Hindlimb muscle (tissue), 1 donor: ENCODE results near the gene CADPS. TPM values are rescaled to one million over a fixed set of nuclear protein-coding genes. Genes with fewer than 3 reads are reported as not detected.

Source experiments
- DNase-seq: peaks from one replicate; pipeline ENCODE4 v3.0.0-alpha.2; 2013
- polyA plus RNA-seq: library from polyadenylated mRNA; unstranded; fragments of 120-200 nt; gene quantifications from one replicate; pipeline ENCODE4 v1.2.1, GENCODE V29; 2013; ENCODE audit not compliant: insufficient read length

Gene CADPS
- polyA plus RNA-seq, 1 donor, result 1.4 TPM

DNA sequence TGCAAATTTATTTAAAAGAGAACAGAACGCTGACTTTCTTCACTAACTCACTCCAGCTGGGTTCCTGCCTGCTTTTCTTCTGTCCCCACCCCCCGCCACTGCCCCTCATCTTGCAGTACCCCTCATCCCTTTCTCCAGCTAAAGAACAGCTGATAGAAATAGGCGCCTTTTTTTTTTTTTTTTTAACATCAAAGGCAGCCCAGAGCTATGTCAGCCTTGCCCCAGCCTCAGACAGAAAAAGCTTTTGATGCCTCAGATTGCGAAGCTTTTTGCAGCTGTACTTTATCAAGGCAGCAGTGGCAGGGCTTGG, 1.8 kb downstream of the CADPS start:
- DNase-seq, result no peak

GRCh38 chr3:62872318-62872717, 2.9 kb downstream of the CADPS start:
- DNase-seq, result no peak

DNA sequence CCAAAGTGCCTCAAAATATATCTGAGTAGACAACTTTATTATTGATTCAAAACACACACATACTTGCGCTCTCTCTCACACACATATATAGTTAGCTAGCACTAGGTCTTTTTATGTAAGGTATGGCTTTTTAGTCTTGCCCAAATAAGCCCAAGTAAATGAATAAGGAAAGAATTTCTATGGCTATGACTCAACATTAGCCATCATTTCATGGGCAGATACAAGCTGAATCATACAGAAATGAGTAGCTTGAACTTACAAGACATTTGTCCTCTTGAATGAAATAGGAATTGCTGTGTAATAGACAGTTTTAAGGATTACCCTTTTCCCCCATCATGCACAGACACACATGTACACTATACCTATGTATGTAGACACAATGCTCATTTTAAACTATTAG, 4.9 kb downstream of the CADPS start:
- DNase-seq, result no peak

DNA sequence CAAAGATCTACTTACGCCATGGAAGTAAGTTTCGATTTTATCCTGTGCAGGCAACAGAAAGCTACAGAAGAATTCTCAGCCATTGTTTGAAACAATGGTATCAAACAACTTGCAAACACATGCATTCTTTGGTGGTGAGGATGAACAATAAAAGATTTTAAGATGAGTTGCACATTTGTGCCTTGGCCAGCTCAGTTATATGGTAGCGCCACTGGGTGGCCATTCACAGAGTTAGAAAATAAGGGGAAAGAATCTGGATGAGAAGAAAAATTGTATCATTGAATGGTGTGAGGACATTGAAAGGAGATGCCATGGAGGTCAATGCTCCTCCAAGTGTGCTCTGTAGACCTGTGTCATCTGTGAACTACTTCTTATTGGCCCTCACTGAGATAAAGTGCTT, 11.6 kb downstream of the CADPS start:
- no peak for DNase-seq

- no peak for DNase-seq
Measured at GRCh38 chr3:62859203-62859791, 15.9 kb downstream of the CADPS start.

- no peak for DNase-seq
Measured at GRCh38 chr3:62845996-62846395, 29.2 kb downstream of the CADPS start.

DNA sequence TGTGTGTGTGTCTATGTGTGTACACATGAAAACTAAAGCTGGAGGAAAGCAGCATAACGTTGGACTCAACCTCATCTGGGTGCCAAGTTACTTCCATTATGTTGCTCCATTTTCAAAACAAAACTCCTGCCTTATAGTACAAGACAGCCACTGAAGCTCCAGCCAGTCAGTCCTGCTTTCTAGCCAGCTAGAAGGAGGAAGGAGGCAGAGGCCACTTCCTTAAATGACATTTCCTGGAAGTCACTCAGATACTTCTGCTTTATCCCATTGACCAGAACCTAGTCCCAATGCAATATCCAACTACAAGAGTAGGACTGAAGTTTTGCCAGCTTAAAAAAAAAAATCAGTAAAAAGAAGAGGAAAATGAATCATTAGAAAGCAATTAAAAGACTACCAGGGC, 31.7 kb downstream of the CADPS start:
- no peak for DNase-seq

DNA sequence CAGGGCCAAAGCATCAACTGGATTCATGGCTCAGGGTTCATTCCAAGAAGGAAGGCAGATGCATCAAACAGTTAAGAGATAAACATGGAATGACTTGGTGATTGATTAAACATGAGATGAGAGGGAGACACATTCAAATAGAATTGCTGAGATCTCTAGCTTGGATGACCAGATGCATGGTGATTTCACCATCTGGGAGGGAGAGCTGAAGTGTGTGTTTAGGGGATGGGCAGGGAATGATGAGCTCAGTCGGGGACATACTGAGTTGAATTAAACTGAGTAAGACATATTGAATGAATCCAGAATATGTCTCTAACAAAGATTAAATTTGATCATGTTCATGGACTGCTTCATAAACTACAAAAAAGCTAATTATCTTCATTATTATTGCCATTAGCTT, 35.5 kb downstream of the CADPS start:
- DNase-seq, result no peak

- DNase-seq, result no peak
Measured at GRCh38 chr3:62837145-62837787, 38.0 kb downstream of the CADPS start.

DNA sequence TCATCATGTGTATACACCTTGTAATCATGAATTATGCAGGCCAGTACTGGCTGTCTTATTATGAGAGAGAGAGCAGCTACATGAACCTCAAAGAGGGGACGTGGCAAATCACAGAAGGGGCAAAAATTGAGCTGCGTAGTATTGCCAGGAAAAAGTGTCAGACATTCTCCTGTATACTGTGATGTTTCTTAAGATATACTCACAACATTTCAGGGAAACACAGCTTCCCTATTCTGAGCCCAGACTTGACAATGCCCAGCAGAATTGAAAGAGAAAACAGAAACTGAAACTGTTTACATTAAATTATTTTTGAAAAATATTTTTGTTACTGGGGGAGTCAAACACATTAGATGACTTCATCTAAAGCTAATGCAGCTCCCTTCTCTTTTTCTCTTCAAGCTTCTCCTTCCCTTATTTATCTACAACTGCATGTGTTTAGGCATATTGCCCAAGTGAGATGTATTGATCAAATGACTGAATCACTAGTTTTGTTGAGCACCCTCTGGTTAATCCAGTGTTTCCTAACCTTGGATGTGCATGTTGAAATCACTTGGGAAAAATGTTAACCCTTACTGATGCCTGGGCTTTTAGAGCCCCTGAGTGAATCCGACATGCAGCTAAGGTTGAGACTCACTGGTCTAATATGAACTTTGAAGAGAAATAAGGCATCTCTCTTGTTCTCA, 39.5 kb downstream of the CADPS start:
- no peak for DNase-seq

DNA sequence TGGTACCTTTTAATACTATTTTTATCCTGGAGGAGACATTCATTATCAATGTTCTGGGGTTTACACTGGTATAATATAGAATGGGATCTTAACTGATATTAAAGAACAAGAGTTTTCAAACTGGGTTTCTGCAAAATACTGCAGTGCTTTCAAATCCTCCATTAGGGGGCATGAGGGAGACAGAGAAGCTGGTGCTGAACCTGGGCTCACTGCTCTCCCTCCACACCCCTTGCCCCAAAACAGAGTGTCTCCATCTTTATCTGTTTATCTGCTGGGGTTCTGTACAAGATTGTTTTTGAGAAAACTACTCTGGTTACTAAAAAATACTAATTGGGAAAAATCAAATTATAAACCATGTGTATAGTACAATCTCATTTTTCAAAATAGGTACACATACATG, 41.7 kb downstream of the CADPS start:
- DNase-seq, result no peak

- DNase-seq, result no peak
Measured at GRCh38 chr3:62832553-62832952, 42.7 kb downstream of the CADPS start.

- no peak for DNase-seq
Measured at GRCh38 chr3:62830727-62831322, 44.4 kb downstream of the CADPS start.

DNA sequence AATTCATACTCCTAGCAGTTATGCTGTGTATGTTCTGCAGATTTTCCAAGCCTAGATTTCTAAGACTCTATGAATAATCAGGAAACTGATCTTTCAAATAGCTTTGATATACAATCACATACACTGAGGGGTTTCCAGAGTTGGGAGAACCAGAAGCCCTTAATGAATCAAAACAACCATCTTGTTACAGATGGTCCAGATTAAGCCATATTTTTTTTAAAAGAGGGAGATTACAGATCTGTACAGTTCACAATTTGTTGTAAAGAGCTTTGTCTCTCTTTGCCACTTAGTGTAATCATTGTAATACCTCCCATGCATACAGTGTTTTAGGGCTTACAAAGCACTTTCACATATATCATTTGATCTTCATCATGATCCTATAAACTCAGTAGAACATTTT, 47.7 kb downstream of the CADPS start:
- DNase-seq, result no peak

GRCh38 chr3:62824965-62825592, 50.1 kb downstream of the CADPS start:
- DNase-seq, result no peak

GRCh38 chr3:62823461-62824050, 51.7 kb downstream of the CADPS start:
- DNase-seq, result no peak

DNA sequence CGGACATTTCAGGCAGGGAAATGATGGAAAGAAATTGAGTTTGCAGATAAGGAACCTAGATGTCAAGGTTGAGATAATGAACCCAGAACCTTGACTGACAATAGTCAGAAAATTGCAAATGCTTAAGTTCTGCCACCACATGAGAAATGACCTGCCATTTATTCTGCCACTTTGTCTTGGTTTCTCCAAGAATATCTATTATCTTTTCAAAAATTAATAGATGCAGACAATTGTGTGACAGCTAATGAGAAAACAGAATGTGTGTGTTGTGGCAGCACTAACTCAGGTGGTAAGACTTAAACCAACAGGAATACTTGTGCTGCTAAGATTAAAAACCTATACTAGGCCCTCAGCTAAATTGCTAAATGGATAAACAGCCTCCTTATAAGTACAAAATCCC, 52.3 kb downstream of the CADPS start:
- DNase-seq, result no peak

DNA sequence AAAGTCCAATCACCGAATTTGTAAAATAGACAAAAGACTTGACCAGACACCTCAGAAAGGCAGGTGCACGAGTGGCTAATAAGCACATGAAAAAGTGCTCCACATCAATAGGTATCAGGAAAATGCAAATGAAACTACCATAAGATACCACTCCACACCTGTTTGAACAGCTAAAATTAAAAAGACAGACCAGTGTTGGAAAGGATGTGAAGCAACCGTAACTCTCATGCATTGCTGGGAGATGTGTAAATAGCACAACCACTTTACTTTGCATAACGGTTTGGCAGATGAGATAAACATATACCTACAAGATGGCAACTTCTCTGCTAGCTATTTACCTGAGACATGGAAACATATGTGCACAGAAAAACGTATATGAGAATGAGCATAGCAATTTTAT, 56.9 kb downstream of the CADPS start:
- no peak for DNase-seq

DNA sequence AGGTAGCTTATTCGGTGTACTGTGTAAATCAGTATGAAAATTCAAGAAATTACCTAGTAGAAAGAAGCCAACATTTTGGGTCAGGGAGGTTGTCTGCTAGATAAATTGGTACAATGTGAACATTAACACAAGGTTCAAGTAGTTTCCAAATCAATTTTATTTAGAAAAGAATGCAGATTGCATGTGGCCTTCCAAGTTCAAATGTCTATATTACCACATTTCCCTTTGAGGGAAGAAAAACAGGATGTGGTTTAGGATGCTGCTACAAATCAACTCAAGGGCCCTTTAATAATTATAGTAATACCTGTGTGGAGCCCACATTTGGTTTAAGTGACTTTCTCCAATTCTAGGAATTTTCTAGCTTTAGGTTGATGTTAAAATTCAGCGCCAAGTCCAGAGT, 57.5 kb downstream of the CADPS start:
- no peak for DNase-seq

GRCh38 chr3:62815981-62816380, 59.2 kb downstream of the CADPS start:
- DNase-seq, result no peak

- DNase-seq, result no peak
Measured at GRCh38 chr3:62812631-62813030, 62.6 kb downstream of the CADPS start.

DNA sequence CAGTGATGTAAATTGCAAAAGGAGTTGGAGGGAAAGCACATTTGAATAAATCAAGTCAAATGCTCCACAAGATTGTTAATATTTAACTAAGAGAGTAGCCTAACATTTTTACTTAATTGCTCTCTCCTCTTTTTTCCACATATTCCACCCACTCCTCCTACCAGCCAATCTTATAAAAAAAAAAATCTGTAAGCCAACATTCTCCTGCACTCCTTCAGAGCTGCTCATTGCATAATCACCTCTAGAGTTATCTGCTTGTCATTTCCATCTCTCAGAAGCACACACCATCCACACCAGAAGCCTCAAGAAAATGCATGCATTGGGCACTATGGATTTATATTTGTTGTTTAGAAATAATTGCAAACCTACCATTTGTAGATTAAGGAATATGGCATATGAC, 64.1 kb downstream of the CADPS start:
- no peak for DNase-seq

GRCh38 chr3:62809369-62809768, 65.8 kb downstream of the CADPS start:
- DNase-seq, result no peak
